Esophagus muscularis mucosa (tissue), 4 donors: ENCODE measurements around the gene TSPAN11. TPM values are rescaled to one million over a fixed set of nuclear protein-coding genes. Genes with fewer than 3 reads are reported as not detected.
A peak's percentile ranks its signal among the peaks of the same experiment; 100 is the strongest.

Experiments used
- DNase-seq: peaks from one replicate; pipeline ENCODE4 v3.0.0-alpha.2; 2017; ENCODE audit errors: extremely low spot score
- H3K27ac ChIP-seq, 4 donors: fragments of 200-600 bp; sonication (generic); replicated peaks in 1 of 4; 1 replicate in 3 of 4; 2 replicates in 1 of 4; pipeline ENCODE4 v1.5.1; 2016 to 2019; ENCODE audit warnings: mild to moderate bottlenecking in 1 of 4
- H3K27me3 ChIP-seq, 4 donors: fragments of 200-600 bp; sonication (generic); one replicate each; pipeline versions ENCODE4 v1.5.1 to v1.6.0; 2016 to 2019
- H3K36me3 ChIP-seq, 4 donors: fragments of 200-600 bp; sonication (generic); one replicate each; pipeline ENCODE4 v1.5.1; 2016 to 2019
- H3K4me1 ChIP-seq, 4 donors: fragments of 200-600 bp; sonication (generic); one replicate each; pipeline ENCODE4 v1.5.1; 2016 to 2019
- H3K4me3 ChIP-seq, 4 donors: fragments of 200-600 bp; sonication (generic); 1 replicate in 2 of 4; 2 replicates in 2 of 4; pipeline ENCODE4 v1.5.1; 2016 to 2019; ENCODE audit warnings: mild to moderate bottlenecking in 4 of 4, moderate library complexity in 1 of 4
- H3K9me3 ChIP-seq, 4 donors: fragments of 200-600 bp; sonication (generic); 1 replicate in 3 of 4; 2 replicates in 1 of 4; pipeline ENCODE4 v1.5.1; 2016 to 2019
- EP300 ChIP-seq: sonication (generic); formaldehyde crosslinking; IDR thresholded peaks from one replicate; pipeline ENCODE4 v1.6.1; 2017; ENCODE audit warnings: antibody characterized with exemption
- POLR2A ChIP-seq: fragments of 450-650 bp; IDR thresholded peaks from one replicate; pipeline ENCODE4 v1.6.1; 2017; ENCODE audit warnings: antibody characterized with exemption, moderate library complexity, mild to moderate bottlenecking, low read depth
- POLR2AphosphoS5 ChIP-seq, 2 donors: sonication (generic); formaldehyde crosslinking; IDR thresholded peaks; one replicate each; pipeline ENCODE4 v1.6.1; 2017; ENCODE audit warnings: antibody characterized with exemption in 2 of 2
- WGBS: methylation state at CpG from one replicate; pipeline ENCODE4 v1.1.5; 2018; 5-methylcytosine and 5-hydroxymethylcytosine counted together
- intact Hi-C: fragments of 100-400 bp; cut with DNase I; formaldehyde crosslinking; loops from one replicate; pipeline ENCODE4 v1.15.1; 2023
- total RNA-seq, 4 donors: library from RNA; depleted of rRNA; stranded (reverse); fragments of >200 nt; gene quantifications; one replicate each; pipeline versions ENCODE4 v1.1.0 to v1.2.1, GENCODE V29; 2016
- TF ChIP-seq, protein P1 (sequence below), 3 experiments: fragments of 200-600 bp in 2 of 3; fragments of 450-650 bp in 1 of 3; sonication (generic) in 2 of 3; IDR thresholded peaks; one replicate each; pipeline ENCODE4 v1.5.1; 2017 to 2019; ENCODE audit warnings: antibody characterized with exemption in 3 of 3, mild to moderate bottlenecking in 2 of 3, moderate library complexity in 1 of 3

TSPAN11 gene
- total RNA-seq, 4 donors from 2014 or later = 5.8 to 20.9 (median 12.7) TPM

DNA sequence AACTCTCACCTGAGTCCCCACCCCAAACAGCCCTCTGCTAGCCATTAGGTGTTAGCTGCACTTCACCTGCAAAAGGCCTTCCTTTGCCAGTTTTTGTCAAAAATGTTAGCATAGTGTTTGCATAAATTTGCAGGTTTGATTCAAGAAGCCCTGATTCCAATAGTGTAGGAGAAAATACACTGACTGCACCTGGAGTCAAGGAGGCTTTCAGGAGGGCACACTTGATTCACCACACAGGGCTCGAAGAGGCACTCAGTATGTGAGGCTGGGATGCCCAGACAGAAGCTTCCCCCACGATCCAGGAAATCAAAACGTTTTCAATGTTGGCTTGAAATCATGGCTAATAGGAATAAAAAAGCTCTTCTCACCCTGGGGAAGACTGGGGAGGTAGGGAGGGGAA is 106.6 kb downstream of the TSPAN11 start:
- intact Hi-C loops = no loop called here
- WGBS = 74% methylated on average over 3 of the region's 3 CpGs

DNA sequence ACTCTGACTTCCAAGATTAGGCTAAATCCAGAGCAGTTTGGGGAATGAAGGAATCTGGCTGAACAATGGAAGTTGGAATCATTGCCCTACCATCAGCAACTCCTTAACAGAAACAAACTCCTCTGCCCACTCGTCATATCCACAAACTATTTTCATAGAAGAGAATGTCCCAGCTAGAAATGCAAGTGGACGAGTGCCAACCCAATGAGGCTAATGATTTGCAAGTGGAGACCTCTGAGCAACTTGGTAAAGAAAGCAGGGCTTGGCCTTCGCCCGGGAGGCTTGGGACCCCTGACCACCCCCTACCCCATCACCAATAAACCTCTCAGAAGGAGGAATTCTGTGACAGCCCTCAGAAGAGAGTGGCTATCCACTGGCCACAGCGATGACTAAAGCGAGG is 107.1 kb downstream of the TSPAN11 start:
- H3K4me3 ChIP-seq = no peak overlapping the region
- DNase-seq = peak; percentile 88
- WGBS = 75% methylated on average over 6 of the region's 6 CpGs
- no peak overlapping the region for H3K27ac ChIP-seq
- no peaks in the 10 kb centered on the region for H3K9me3 ChIP-seq
- no peaks in the 10 kb centered on the region for H3K36me3 ChIP-seq
- intact Hi-C loops = no loop called here
- H3K4me1 ChIP-seq = peaks cover 0 to 15% (median 0%) of the 10 kb centered on the region in 4 donors
- no peaks in the 10 kb centered on the region for H3K27me3 ChIP-seq
- no peak for TF ChIP-seq POLR2A
- TF ChIP-seq, protein P1, sequence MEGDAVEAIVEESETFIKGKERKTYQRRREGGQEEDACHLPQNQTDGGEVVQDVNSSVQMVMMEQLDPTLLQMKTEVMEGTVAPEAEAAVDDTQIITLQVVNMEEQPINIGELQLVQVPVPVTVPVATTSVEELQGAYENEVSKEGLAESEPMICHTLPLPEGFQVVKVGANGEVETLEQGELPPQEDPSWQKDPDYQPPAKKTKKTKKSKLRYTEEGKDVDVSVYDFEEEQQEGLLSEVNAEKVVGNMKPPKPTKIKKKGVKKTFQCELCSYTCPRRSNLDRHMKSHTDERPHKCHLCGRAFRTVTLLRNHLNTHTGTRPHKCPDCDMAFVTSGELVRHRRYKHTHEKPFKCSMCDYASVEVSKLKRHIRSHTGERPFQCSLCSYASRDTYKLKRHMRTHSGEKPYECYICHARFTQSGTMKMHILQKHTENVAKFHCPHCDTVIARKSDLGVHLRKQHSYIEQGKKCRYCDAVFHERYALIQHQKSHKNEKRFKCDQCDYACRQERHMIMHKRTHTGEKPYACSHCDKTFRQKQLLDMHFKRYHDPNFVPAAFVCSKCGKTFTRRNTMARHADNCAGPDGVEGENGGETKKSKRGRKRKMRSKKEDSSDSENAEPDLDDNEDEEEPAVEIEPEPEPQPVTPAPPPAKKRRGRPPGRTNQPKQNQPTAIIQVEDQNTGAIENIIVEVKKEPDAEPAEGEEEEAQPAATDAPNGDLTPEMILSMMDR (IDR thresholded peaks at IDR 0.05) = no peak
- TF ChIP-seq POLR2AphosphoS5 (IDR thresholded peaks at IDR 0.05) = no peak
- no peak for TF ChIP-seq EP300

More for the DNA sequence above, 106.6 kb downstream of the TSPAN11 start:
- Histone ChIP-seq H3K27me3 (no peaks in the 10 kb centered on the region), H3K4me3 (no peak overlapping the region), H3K27ac (no peak overlapping the region), H3K36me3 (no peaks in the 10 kb centered on the region), H3K4me1 (peaks cover 0 to 15% (median 0%) of the 10 kb centered on the region in 4 donors), H3K9me3 (no peaks in the 10 kb centered on the region)
- DNase-seq = peak; percentile 70
- no peak for TF ChIP-seq POLR2AphosphoS5 (IDR thresholded peaks at IDR 0.05)
- no peak for TF ChIP-seq EP300
- TF ChIP-seq POLR2A = no peak
- TF ChIP-seq, protein P1 (IDR thresholded peaks at IDR 0.05) = no peak

DNA sequence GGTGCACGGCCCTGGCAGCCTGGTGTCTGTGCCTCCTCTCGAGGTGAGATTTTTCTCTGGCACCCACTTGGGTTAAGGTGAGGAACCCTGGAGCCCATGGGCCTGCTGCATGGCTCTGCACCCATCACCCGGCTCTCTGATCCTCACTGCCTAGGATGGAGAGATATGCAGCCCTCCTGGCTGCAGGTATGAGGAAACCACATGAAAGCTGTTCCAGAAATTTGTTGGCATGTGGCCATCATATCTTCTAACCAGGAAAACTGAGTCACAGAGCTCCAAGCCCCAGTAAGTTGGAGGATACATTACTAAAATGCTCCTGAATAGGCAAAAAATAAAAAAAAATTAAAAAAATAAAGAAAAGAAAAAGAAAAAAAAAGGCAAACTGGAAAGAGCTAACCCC is 107.8 kb downstream of the TSPAN11 start:
- Histone ChIP-seq H3K27ac (no peak overlapping the region), H3K36me3 (no peaks in the 10 kb centered on the region), H3K4me3 (no peak overlapping the region), H3K9me3 (no peaks in the 10 kb centered on the region), H3K4me1 (peaks cover 0 to 13% (median 0%) of the 10 kb centered on the region in 4 donors), H3K27me3 (no peaks in the 10 kb centered on the region)
- TF ChIP-seq POLR2A (no peak), POLR2AphosphoS5 (IDR thresholded peaks at IDR 0.05) (no peak), EP300 (no peak)
- TF ChIP-seq, protein P1 (IDR thresholded peaks at IDR 0.05) = no peak
- intact Hi-C loops = no loop called here
- 92% methylated on average over 3 of the region's 3 CpGs for WGBS
- DNase-seq = peak; percentile 50

DNA sequence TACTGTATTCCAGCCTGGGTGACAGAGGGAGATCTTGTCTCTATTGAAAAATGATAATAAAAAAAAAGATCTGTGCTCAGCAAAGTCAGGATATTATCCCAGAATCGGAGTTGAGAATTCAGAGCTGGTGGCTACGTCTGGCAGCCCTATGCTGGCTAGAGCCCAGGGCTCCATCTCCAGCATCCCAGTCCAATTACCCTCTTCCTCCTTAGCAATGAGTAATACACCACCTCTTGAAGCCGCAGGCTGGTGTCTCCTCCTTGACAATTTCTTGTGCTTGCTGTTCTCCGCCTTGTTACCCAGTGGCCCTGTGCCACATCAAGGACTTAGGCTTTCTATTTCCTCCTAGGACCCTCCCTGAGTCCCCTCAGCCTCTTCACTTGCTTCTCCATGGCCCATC is 108.7 kb downstream of the TSPAN11 start:
- H3K36me3 ChIP-seq = no peaks in the 10 kb centered on the region
- H3K4me3 ChIP-seq = no peak overlapping the region
- 62% methylated on average over 4 of the region's 4 CpGs for WGBS
- TF ChIP-seq, protein P1 (IDR thresholded peaks at IDR 0.05) = no peak
- TF ChIP-seq EP300 = no peak
- TF ChIP-seq POLR2AphosphoS5 (IDR thresholded peaks at IDR 0.05) = no peak
- no peak for TF ChIP-seq POLR2A
- peaks cover 0 to 10% (median 0%) of the 10 kb centered on the region in 4 donors for H3K4me1 ChIP-seq
- peak; percentile 79 for DNase-seq
- no peak overlapping the region for H3K27ac ChIP-seq
- intact Hi-C loops = no loop called here
- no peaks in the 10 kb centered on the region for H3K27me3 ChIP-seq
- H3K9me3 ChIP-seq = no peaks in the 10 kb centered on the region
